ENCODE results near the gene TAGLN3.

The TAGLN3 gene

GRCh38 chr3:111998636-111999483 is at the start of gene TAGLN3:
TSS of gene TAGLN3 (plus strand) at chr3:111998922. CDS start at chr3:111999423, 501 bp downstream.
- no peak for DNase-seq

- no peak for DNase-seq
Observed at GRCh38 chr3:111949712-111950111, 49.0 kb upstream of the TAGLN3 start.

- no peak for DNase-seq
Observed at GRCh38 chr3:111951032-111951431, 47.7 kb upstream of the TAGLN3 start.

- DNase-seq: no peak
Observed at GRCh38 chr3:111952086-111952485, 46.6 kb upstream of the TAGLN3 start.

- no peak for DNase-seq
Observed at GRCh38 chr3:111952866-111953450, 45.8 kb upstream of the TAGLN3 start.

GRCh38 chr3:111954228-111954990 is 44.3 kb upstream of the TAGLN3 start:
- no peak for DNase-seq

- no peak for DNase-seq
Observed at GRCh38 chr3:111955876-111956275, 42.8 kb upstream of the TAGLN3 start.

GRCh38 chr3:111956449-111956848 is 42.3 kb upstream of the TAGLN3 start:
- DNase-seq: no peak

- DNase-seq: no peak
Observed at GRCh38 chr3:111956995-111957734, 41.6 kb upstream of the TAGLN3 start.

GRCh38 chr3:111961461-111962164 is 37.1 kb upstream of the TAGLN3 start:
- no peak for DNase-seq

- DNase-seq: no peak
Observed at GRCh38 chr3:111963424-111963823, 35.3 kb upstream of the TAGLN3 start.

GRCh38 chr3:111965484-111965883 is 33.2 kb upstream of the TAGLN3 start:
- DNase-seq: no peak

- no peak for DNase-seq
Observed at GRCh38 chr3:111967068-111967467, 31.7 kb upstream of the TAGLN3 start.

- DNase-seq: peak; percentile 80
Observed at GRCh38 chr3:111967651-111968274, 31.0 kb upstream of the TAGLN3 start.

GRCh38 chr3:111968319-111969054 is 30.2 kb upstream of the TAGLN3 start:
- DNase-seq: no peak

- no peak for DNase-seq
Observed at GRCh38 chr3:111970376-111970775, 28.3 kb upstream of the TAGLN3 start.

GRCh38 chr3:111971533-111972130 is 27.1 kb upstream of the TAGLN3 start:
- DNase-seq: no peak

- DNase-seq: no peak
Observed at GRCh38 chr3:111972891-111973290, 25.8 kb upstream of the TAGLN3 start.

GRCh38 chr3:111975131-111975530 is 23.6 kb upstream of the TAGLN3 start:
- no peak for DNase-seq

GRCh38 chr3:111976254-111976653 is 22.5 kb upstream of the TAGLN3 start:
- no peak for DNase-seq
